ENCODE results near the gene PRAME. TPM values are rescaled to one million over a fixed set of nuclear protein-coding genes. Genes with fewer than 3 reads are reported as not detected.

The PRAME gene
- total RNA-seq, 2 donors from 2014 or later, result 2.8 TPM; not detected in 1

DNA sequence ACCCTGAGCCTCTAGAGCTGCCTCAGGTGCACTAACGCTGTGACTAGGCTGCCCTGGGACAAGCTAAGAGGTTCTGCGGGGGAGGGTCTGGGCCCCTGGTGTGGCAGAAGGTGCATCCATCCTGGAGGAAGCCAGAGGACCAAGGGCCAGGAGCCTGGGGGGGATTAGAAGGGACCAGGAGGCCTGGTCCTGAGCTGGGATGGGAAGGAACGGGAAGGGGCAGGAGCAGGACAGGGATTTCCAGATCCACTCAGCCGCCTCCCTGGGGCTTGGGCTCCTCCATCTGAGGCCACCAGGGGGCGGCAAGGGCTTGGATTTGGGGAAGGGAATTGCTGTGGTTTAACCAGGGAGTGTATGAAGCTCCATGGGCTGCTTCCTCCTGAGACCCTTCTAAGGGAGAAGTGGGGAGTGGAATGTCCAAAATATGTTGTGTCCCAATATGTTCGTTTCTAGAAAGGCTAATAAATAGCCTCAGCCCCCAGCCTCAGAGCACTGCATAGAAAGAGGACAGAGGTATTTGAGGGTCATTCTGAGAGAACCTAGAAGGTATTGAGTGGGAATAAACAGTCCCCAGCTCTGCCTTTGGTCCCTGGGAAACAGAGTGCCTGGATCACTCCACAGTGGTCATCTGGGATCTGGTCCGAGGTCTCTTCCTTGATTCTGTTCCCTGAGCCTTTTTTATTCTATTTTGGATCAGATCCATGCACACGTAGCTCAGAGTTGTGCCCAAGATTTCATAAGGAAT lies 17.4 kb upstream of the PRAME start:
- Histone ChIP-seq H3K27ac (no peak overlapping the region), H3K4me3 (no peak overlapping the region), H3K36me3 (no peaks in the 10 kb centered on the region), H3K9ac (ENCODE audit: low read depth in 2 of 2, low read length in 2 of 2) (no peak overlapping the region), H3K27me3 (no peaks in the 10 kb centered on the region), H3K9me3 (no peaks in the 10 kb centered on the region), H3K4me1 (no peaks in the 10 kb centered on the region)
- TF ChIP-seq, protein P1, sequence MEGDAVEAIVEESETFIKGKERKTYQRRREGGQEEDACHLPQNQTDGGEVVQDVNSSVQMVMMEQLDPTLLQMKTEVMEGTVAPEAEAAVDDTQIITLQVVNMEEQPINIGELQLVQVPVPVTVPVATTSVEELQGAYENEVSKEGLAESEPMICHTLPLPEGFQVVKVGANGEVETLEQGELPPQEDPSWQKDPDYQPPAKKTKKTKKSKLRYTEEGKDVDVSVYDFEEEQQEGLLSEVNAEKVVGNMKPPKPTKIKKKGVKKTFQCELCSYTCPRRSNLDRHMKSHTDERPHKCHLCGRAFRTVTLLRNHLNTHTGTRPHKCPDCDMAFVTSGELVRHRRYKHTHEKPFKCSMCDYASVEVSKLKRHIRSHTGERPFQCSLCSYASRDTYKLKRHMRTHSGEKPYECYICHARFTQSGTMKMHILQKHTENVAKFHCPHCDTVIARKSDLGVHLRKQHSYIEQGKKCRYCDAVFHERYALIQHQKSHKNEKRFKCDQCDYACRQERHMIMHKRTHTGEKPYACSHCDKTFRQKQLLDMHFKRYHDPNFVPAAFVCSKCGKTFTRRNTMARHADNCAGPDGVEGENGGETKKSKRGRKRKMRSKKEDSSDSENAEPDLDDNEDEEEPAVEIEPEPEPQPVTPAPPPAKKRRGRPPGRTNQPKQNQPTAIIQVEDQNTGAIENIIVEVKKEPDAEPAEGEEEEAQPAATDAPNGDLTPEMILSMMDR (IDR thresholded peaks at IDR 0.05), result peak; percentile 63
- intact Hi-C loops (cut with DNase I), result no loop called here
- DNase-seq, result peak; percentile 39

GRCh38 chr22:22574361-22574760 lies 15.3 kb upstream of the PRAME start:
- TF ChIP-seq, protein P1 (IDR thresholded peaks at IDR 0.05), result no peak
- Histone ChIP-seq H3K4me1 (no peaks in the 10 kb centered on the region), H3K36me3 (no peaks in the 10 kb centered on the region), H3K4me3 (no peak overlapping the region), H3K27ac (no peak overlapping the region), H3K27me3 (no peaks in the 10 kb centered on the region), H3K9ac (ENCODE audit: low read depth in 2 of 2, low read length in 2 of 2) (no peak overlapping the region), H3K9me3 (no peaks in the 10 kb centered on the region)
- no peak for DNase-seq
- intact Hi-C loops (cut with DNase I), result no loop called here

DNA sequence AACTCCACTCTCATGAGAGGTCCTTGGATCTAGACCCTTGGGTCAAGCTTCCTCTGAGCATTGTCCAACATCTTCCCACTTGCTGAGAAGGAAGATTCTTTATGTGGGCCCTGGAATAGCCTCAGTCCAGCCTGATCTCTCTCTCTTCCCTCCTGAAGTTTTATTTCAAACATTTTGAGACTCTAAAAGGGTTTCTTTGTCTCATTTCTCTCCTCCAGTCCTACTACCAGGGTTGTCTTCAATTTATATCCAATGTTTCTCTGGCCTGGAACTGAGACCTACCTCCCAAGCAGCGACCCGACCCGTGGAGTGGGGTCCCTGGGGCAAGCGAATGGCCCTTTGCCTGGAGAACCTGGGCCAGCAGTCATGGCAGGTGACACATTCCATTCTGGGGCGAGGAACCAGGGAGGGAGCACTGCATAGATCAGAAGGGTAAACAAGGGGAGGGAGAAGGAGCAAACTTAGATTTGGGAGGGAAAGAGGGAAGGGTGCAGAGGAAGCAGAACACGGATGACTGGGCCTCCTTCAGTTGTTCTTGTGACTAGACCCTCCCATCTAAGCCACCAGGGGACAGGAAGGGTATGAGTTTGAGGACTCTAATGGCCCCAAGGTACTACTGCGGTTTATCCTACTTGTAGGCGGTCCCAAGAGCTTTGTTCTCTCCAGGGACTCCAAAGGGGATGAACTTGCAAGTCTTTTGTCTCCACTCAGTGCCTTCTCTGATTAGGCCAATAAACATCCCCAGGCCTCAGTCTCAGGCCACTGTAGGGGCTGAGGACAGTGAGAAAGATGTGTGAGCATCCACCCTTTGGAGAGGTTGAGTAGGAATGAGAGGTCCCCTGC lies 14.2 kb upstream of the PRAME start:
- H3K27ac ChIP-seq, result no peak overlapping the region
- H3K36me3 ChIP-seq, result no peaks in the 10 kb centered on the region
- no peak for DNase-seq
- H3K27me3 ChIP-seq, result no peaks in the 10 kb centered on the region
- no peak overlapping the region for H3K4me3 ChIP-seq
- intact Hi-C loops (cut with DNase I), result no loop called here
- no peak overlapping the region for H3K9ac ChIP-seq (ENCODE audit: low read depth in 2 of 2, low read length in 2 of 2)
- TF ChIP-seq, protein P1 (IDR thresholded peaks at IDR 0.05), result no peak
- no peaks in the 10 kb centered on the region for H3K4me1 ChIP-seq
- no peaks in the 10 kb centered on the region for H3K9me3 ChIP-seq

DNA sequence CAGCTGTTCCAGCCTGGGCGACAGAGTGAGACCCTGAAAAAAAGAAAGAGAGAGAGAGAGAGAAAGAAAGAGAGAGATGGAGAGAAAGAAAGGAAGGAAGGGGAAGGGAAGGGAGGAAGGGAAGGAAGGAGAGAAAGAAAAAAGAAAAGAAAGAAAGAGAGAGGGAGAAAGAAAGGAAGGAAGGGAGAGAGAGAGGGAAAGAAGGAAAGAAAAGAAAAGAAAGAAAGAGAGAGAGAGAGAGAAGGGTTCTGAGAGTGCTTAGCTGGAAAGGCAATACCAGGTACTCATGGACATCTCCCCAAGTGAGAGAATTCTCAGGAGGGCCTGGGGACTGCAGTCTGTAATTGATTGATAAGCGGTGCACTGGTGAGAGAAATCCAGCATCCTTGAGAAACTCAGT lies 12.8 kb upstream of the PRAME start:
- H3K9me3 ChIP-seq, result no peaks in the 10 kb centered on the region
- no peak overlapping the region for H3K27ac ChIP-seq
- H3K9ac ChIP-seq (ENCODE audit: low read depth in 2 of 2, low read length in 2 of 2), result no peak overlapping the region
- intact Hi-C loops (cut with DNase I), result no loop called here
- H3K4me1 ChIP-seq, result no peaks in the 10 kb centered on the region
- H3K36me3 ChIP-seq, result no peaks in the 10 kb centered on the region
- H3K4me3 ChIP-seq, result no peak overlapping the region
- TF ChIP-seq, protein P1 (IDR thresholded peaks at IDR 0.05), result no peak
- DNase-seq, result no peak
- no peaks in the 10 kb centered on the region for H3K27me3 ChIP-seq

DNA sequence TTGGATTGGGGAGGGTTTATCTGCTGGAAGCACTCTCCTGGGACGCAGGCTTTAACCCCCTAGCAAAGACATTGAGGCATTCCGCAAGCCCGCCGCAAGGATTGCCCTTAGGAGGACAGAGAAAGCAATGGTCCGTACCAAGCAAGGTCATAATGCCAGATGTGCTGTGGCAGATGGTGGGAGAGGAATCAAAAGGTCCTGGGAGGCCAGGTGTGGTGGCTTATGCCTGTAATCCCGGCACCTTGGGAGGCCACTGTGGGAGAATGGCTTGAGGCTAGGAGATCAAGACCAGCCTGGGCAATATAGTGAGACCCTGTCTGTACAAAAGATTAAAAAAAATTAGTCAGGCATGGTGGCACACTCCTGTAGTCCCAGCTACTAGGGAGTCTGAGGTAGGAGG lies 12.4 kb upstream of the PRAME start:
- intact Hi-C loops (cut with DNase I), result no loop called here
- no peaks in the 10 kb centered on the region for H3K27me3 ChIP-seq
- no peaks in the 10 kb centered on the region for H3K9me3 ChIP-seq
- H3K9ac ChIP-seq (ENCODE audit: low read depth in 2 of 2, low read length in 2 of 2), result no peak overlapping the region
- no peak overlapping the region for H3K27ac ChIP-seq
- no peaks in the 10 kb centered on the region for H3K4me1 ChIP-seq
- DNase-seq, result no peak
- no peak overlapping the region for H3K4me3 ChIP-seq
- TF ChIP-seq, protein P1 (IDR thresholded peaks at IDR 0.05), result no peak
- H3K36me3 ChIP-seq, result no peaks in the 10 kb centered on the region
